Keratinocyte (primary cell): ENCODE data around the gene STRBP. TPM values are rescaled to one million over a fixed set of nuclear protein-coding genes. Genes with fewer than 3 reads are reported as not detected.

Experiments
- DNase-seq: peaks from one replicate; pipeline ENCODE4 v3.0.0-alpha.2; 2011; ENCODE audit warnings: low read depth, missing footprints, low spot score
- FAIRE-seq: peaks from 2 replicates; lab custom pipeline; 2011; peaks lifted over from hg19 to GRCh38; lab: Jason Lieb, UNC
- H2AFZ ChIP-seq: 2 replicates; pipeline ENCODE4 v1.6.0; 2012; ENCODE audit warnings: low read length, control low read depth, inconsistent platforms; ENCODE audit not compliant: control insufficient read depth
- H3K27ac ChIP-seq: 2 replicates; pipeline ENCODE4 v1.5.1; 2011; ENCODE audit warnings: low read length; ENCODE audit not compliant: control insufficient read depth, insufficient read depth
- H3K27me3 ChIP-seq: 3 replicates; pipeline ENCODE4 v1.6.0; 2011; ENCODE audit warnings: low read length; ENCODE audit not compliant: control insufficient read depth, insufficient read depth; ENCODE audit errors: extremely low read depth
- H3K36me3 ChIP-seq, 2 experiments: 2 replicates in 1 of 2; 3 replicates in 1 of 2; pipeline ENCODE4 v1.5.1; 2011; ENCODE audit warnings: low read length in 2 of 2, mild to moderate bottlenecking in 1 of 2; ENCODE audit not compliant: control insufficient read depth in 2 of 2, insufficient read depth in 2 of 2; ENCODE audit errors: extremely low read depth in 1 of 2
- H3K4me1 ChIP-seq: 3 replicates; pipeline ENCODE4 v1.5.1; 2011; ENCODE audit warnings: low read length; ENCODE audit not compliant: control insufficient read depth, insufficient read depth; ENCODE audit errors: extremely low read depth
- H3K4me2 ChIP-seq: 3 replicates; pipeline ENCODE4 v1.6.0; 2011; ENCODE audit warnings: low read depth, low read length; ENCODE audit not compliant: control insufficient read depth, insufficient read depth; ENCODE audit errors: extremely low read depth
- H3K4me3 ChIP-seq, 3 experiments: fragments of 200-600 bp in 1 of 3; sonication (generic) in 1 of 3; 2 replicates in 2 of 3; 3 replicates in 1 of 3; pipeline ENCODE4 v1.5.1; 2011 to 2016; ENCODE audit warnings: low read length in 3 of 3, mild to moderate bottlenecking in 3 of 3, control low read depth in 2 of 3, inconsistent platforms in 1 of 3, low read depth in 1 of 3, mixed read lengths in 1 of 3, mixed run types in 1 of 3, moderate library complexity in 1 of 3; ENCODE audit not compliant: control insufficient read depth in 2 of 3, insufficient read depth in 2 of 3; ENCODE audit errors: extremely low read depth in 1 of 3
- H3K79me2 ChIP-seq: 2 replicates; pipeline ENCODE4 v1.6.0; 2012; ENCODE audit warnings: low read length; ENCODE audit not compliant: control insufficient read depth, insufficient read depth
- H3K9ac ChIP-seq: 3 replicates; pipeline ENCODE4 v1.6.0; 2011; ENCODE audit warnings: low read length; ENCODE audit not compliant: control insufficient read depth, insufficient read depth; ENCODE audit errors: extremely low read depth
- H3K9me1 ChIP-seq: 3 replicates; pipeline ENCODE4 v1.6.0; 2011; ENCODE audit warnings: low read length; ENCODE audit not compliant: control insufficient read depth, insufficient read depth; ENCODE audit errors: extremely low read depth
- H3K9me3 ChIP-seq: 2 replicates; pipeline ENCODE4 v1.5.1; 2012; ENCODE audit warnings: low read depth, low read length; ENCODE audit not compliant: control insufficient read depth
- H4K20me1 ChIP-seq: 3 replicates; pipeline ENCODE4 v1.6.0; 2011; ENCODE audit warnings: low read length; ENCODE audit not compliant: control insufficient read depth, insufficient read depth; ENCODE audit errors: extremely low read depth
- CTCF ChIP-seq, 3 experiments: IDR thresholded peaks in 1 of 3; conservative IDR thresholded peaks in 1 of 3; optimal IDR thresholded peaks in 1 of 3; 2 replicates in 2 of 3; 3 replicates in 1 of 3; pipeline versions ENCODE3 to v1.5.1; 2011; ENCODE audit warnings: low read length in 3 of 3, mild to moderate bottlenecking in 3 of 3, moderate library complexity in 2 of 3, control low read depth in 1 of 3, inconsistent platforms in 1 of 3; ENCODE audit not compliant: insufficient read depth in 2 of 3; ENCODE audit errors: extremely low read depth in 1 of 3
- EZH2 ChIP-seq: IDR thresholded peaks from one replicate; pipeline ENCODE4 v1.6.1; 2012; ENCODE audit warnings: inconsistent platforms, mild to moderate bottlenecking, low read length, moderate library complexity
- dilution Hi-C: fragments of 300-500 bp; cut with MboI; formaldehyde crosslinking; loops from one replicate; pipeline ENCODE4 v1.7.0; 2020; ENCODE audit warnings: low sequenced_read_pairs; ENCODE audit not compliant: extremely low pct_ligation_motif_present
- polyA plus RNA-seq, 5 experiments: library from polyadenylated mRNA; depleted of rRNA in 3 of 5; stranded (reverse) in 3 of 5; stranded (forward) in 1 of 5; unstranded in 1 of 5; fragments of >200 nt; gene quantifications; 1 replicate in 1 of 5; 2 replicates in 3 of 5; 3 replicates in 1 of 5; pipeline versions ENCODE4 v1.2.1 to v1.2.3, GENCODE V29; 2011 to 2012; ENCODE audit warnings: missing spikeins in 2 of 5, low read depth in 1 of 5, low replicate concordance in 1 of 5

The STRBP gene
- polyA plus RNA-seq, 1 donor (not counting 4 experiments of a cell fraction or from before 2014, with no cell fraction given): 11.3 TPM

GRCh38 chr9:123102375-123103113 is 165.8 kb downstream of the STRBP start:
- FAIRE-seq (no peak), DNase-seq (no peak)
- no peak overlapping the region for H3K4me2 ChIP-seq
- H2AFZ ChIP-seq: no peak overlapping the region
- TF ChIP-seq EZH2: no peak
- peak in 2 of 3 experiments; percentile 41 to 44 for TF ChIP-seq CTCF (optimal IDR thresholded peaks at IDR 0.05 in 1 of 3, IDR thresholded peaks at IDR 0.05 in 1 of 3, conservative IDR thresholded peaks at IDR 0.05 in 1 of 3; ENCODE audit: extremely low read depth in 1 of 3, insufficient read depth in 2 of 3, low read length in 3 of 3)
- H3K9ac ChIP-seq: no peak overlapping the region
- dilution Hi-C loops: no loop called here
- no peak overlapping the region for H3K4me3 ChIP-seq
- no peak overlapping the region for H3K27ac ChIP-seq
- H3K36me3 ChIP-seq: peaks cover 29 to 32% of the 10 kb centered on the region in 2 experiments
- no peaks in the 10 kb centered on the region for H3K9me1 ChIP-seq
- H3K27me3 ChIP-seq: no peaks in the 10 kb centered on the region
- H3K9me3 ChIP-seq: no peaks in the 10 kb centered on the region
- H3K4me1 ChIP-seq: no peaks in the 10 kb centered on the region
- H4K20me1 ChIP-seq: peaks cover 3% of the 10 kb centered on the region
- H3K79me2 ChIP-seq: no peaks in the 10 kb centered on the region

- Histone ChIP-seq H2AFZ (no peak overlapping the region), H3K27ac (no peak overlapping the region), H3K36me3 (peaks cover 21 to 35% of the 10 kb centered on the region in 2 experiments), H3K9me1 (no peaks in the 10 kb centered on the region), H3K79me2 (no peaks in the 10 kb centered on the region), H3K27me3 (no peaks in the 10 kb centered on the region), H3K4me3 (no peak overlapping the region), H3K9me3 (no peaks in the 10 kb centered on the region), H4K20me1 (no peaks in the 10 kb centered on the region), H3K9ac (no peak overlapping the region), H3K4me2 (no peak overlapping the region), H3K4me1 (no peaks in the 10 kb centered on the region)
- FAIRE-seq (no peak), DNase-seq (no peak)
- TF ChIP-seq CTCF (optimal IDR thresholded peaks at IDR 0.05 in 1 of 3, IDR thresholded peaks at IDR 0.05 in 1 of 3, conservative IDR thresholded peaks at IDR 0.05 in 1 of 3; ENCODE audit: extremely low read depth in 1 of 3, insufficient read depth in 2 of 3, low read length in 3 of 3): no peak
- no peak for TF ChIP-seq EZH2
- dilution Hi-C loops: no loop called here
Observed at GRCh38 chr9:123099548-123099947, 168.8 kb downstream of the STRBP start.
